Islet precursor cell (in vitro differentiated cells): ENCODE results near the gene PDE10A.

ENCODE experiments used
- DNase-seq: peaks from one replicate; pipeline ENCODE4 v3.0.0-alpha.2; 2018

The PDE10A gene

DNA sequence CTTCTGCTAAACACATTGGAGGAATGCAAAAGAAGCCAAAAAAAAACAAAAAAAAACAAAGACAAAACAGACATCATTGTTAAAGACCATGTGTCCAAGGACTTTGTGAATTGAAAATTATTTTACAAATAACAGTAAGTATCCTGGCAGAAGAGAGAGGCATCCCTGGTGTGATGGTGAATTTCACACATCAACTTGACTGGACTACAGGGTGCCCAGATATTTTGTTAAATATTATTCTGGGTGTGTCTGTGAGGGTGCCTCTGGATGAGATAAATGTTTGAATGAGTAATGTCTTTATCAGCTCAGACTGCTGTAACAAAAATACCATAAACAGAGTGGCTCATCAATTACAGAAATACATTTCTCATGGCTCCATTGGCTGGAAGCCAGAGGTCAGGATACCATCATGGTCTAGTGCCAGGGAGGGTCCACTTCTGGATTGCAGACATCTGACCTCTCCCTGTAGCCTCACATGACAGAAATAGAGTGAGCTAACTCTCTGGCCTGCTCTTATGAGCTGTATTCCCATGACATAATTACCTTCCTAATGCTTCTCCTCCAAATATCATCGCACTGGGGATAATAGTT, 341.4 kb downstream of the PDE10A start:
- no peak for DNase-seq

DNA sequence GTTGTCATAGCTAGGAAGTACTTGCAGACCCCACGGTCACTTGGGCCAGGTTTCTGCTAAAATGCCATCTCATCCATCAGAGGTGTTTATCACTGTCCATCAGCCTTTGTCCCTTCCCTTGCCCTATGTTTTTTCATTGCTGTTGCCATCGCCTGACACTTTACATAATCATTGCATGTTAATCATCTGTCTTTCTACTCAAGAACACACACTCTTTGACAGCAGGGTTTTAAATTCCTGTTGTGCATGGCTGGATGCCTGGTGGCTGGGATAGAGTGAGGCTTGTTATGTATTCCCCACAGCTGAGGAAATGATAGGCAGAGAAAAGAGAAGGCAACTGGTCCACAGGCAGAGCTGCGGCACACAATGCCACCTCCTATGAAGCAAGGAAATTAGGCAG, 341.9 kb downstream of the PDE10A start:
- DNase-seq: no peak

DNA sequence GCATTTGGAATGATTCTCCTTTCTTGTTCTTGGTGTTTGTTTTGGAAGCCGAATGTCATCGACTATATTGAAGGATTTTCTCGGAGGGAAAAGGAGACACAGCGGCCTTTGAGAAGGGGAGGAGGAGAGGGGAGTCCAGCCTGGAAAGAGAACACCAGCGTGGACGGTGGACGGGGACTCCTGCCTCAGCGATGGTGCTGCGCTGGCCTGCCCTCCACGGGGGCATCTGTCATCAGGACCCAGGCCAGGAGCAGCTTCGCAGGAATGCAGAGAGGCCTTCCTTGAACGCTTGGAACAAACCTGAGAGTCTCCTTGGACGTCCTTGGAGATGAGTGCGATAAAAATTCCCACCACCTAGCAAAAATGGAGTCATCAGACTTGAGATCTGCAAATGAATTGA, 345.3 kb downstream of the PDE10A start:
- no peak for DNase-seq

DNA sequence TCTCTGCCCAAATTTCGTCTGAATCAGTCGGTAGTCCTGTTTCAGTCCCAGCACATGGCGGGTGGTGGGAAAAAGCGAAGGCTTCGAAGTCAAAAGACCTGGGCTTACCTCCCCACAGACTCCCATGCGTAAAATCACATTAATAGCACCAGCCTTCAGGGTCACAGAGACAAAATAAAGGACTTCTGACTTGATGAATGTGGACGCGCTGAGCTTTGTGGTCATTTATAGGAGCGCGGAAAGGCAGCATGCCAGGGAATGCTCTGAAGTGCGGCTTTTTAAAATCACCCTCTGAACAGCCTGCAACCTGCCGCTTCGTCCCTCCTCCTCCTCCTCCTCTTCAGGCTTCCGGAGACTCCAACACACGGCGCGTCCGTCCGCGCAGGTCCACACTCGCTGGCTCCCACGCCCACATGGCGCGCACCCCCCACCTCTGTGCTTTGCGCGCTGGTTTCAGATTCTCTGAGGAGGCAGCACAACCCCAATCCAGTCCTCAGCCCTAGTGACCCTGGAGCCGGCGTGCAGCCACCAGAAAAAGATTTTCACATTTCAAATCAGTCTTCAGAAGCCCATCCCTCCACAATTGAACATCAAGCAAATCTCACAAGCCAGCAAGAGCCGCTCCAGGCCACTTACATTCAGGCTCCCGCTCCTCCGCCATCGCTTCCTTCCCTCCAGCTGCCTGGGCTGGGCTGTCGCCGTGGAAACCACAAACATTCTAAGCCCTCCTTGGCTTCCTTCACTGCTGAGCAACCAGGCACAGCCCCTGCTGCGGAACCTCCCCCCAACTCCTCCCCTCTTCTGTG, 353.9 kb downstream of the PDE10A start, which contains the start of gene C6orf118:
Gene C6orf118 (minus strand): TSS at position 680 of the 806 bp plus-strand sequence. CDS start 19 bp downstream, at position 661.
- peak; percentile 95 for DNase-seq

DNA sequence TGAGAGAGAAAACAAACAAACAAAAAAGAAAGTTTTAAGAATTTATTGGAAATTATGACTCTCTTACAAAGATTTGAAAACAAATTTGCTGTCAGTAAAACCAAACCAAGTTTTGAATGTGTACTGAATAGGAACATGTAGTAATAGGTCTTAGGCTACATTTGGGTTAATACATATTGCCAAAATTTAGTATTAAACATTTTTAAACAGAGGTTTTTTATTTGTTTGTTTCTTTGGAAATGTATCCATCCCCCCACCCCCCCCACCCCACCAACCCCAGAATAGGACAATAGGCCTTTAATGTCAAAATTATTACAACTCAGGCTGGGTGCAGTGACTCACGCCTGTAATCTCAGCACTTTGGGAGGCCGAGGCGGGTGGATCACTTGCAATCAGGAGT, 356.1 kb downstream of the PDE10A start:
- DNase-seq: no peak

DNA sequence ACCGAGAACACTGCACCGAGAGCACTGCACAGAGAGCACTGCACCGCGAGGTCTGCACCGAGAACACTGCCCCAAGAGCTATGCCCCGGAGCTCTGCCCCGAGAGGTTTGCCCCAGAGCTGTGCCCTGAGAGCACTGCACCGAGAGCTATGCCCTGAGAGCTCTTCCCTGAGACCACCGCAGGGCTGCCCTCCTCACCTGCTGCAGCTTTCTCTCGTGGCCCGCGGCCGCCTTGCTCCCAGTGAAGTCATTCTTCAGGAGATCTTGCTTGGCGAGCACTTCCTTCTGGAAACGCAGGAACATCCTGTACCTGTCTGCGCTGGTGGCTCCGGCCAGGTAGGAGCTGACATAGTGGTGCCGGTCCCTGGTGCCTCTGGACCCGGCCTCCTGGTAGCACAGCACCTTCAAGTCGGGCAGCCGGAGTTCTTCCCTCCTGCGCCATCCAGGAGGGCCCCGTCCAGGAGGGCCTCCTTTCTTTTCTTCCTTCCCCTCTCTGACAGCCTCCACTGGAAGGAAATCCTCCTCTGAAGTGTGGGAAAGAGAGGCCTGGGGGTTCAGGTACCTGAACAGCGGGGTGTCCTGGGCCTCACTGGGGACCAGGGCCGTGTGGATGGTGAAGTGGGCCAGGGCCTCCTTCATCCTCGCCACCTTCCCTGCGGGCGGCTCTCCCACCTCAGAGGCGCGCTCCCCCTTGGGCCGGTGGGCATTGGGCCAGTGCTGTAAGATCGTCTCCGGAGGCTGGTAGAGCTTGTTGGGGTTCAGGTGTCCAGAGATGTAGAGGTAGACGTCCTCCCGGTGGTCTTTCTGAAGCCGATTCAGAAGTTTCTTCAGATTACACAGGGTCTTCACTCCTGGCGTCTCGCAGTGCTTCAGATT, 361.4 kb downstream of the PDE10A start:
- no peak for DNase-seq

DNA sequence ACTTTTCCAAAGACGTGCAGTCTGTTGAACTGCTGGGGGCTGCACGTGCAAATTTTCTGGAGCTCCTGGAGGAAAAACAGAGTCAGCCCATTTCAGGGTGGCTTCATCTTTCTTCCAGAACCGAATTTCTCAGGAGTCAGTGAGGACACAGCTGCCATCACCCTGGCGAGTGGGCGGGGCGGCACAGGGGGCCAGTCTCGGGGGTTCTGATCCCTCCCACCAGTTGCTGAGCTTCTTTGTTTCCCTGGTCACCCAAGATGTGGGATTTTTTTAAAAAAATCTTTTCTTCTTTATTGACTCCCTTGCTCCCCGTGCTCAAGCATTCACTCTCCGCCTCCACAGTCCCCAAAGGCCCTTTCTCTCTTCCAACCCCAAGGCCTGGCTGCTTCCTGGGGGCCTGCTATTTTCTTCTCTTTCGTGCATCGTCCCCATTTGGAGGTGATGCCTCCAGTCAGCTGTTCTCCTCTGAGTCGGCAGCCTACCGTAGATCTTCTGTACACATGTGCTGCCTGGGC, 362.6 kb downstream of the PDE10A start:
- DNase-seq: no peak

DNA sequence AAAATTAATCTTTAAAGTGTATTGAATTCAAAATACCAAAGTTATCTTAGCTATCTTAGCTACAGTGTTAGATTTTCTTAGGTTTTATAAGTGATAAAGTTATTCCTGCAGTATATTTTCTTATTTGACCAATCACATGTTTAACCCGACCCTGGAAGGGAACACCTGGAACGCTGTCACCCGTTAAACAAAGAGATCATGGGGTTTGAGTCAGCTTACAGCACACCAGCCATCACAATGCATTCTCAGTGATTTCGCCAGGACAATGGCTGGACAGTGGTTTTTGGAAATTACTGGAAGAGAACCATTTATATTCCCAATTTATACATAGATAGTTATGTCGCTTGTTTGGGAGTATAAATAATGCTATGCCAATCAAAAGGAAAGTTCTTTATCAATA, 364.2 kb downstream of the PDE10A start:
- DNase-seq: no peak

DNA sequence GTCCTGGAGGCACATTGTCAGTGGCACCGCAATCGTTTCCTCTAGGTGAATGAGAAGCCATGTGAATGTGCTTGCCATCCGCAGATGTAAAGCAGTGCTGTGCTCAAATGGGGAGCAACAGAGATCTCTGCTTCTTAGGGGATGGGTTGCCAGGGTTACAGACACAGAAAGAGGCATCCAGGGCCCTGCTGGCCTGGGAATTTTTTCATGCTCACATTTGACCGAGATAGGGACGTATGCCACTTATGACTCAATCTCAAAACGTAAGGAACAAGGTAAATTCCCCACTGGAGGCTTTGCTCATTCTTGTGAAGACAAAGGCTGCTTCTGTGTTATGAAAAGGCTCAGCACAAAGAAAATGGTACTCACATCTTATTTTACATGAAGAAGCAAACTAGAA, 364.6 kb downstream of the PDE10A start:
- no peak for DNase-seq

DNA sequence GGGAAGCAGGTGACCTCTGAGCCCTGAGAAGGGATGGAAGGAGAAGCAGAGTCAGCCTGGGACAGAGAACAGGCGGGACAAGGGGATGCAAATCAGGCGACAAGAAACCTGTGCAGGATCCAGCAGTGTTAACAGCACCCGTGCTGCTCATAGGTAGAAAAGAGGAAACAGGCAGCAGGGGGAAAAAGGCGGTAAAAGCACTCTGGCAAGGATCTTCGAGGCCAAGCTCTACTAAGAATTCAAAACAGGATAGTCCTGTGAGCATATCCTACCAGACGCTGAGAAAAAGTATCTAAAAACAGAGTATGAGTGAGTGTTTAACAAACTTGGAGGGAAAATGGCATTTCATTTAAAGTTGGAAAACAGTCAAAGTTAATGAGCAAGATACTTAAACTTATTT, 370.4 kb downstream of the PDE10A start:
- no peak for DNase-seq
